H1 (cell line): Measurements from ENCODE around the gene TFF3. TPM values are rescaled to one million over a fixed set of nuclear protein-coding genes. Genes with fewer than 3 reads are reported as not detected.

Source experiments
- CTCF ChIA-PET: fragments of 300-600 bp; sonication (Branson Sonifier 250); formaldehyde crosslinking; loops from one replicate; lab custom pipeline; 2021; ENCODE audit not compliant: partially characterized antibody; lab: Charles Lee
- POLR2A ChIA-PET: fragments of 300-600 bp; sonication (Branson Sonifier 250); formaldehyde crosslinking; loops from one replicate; lab custom pipeline; 2021; ENCODE audit warnings: inconsistent platforms; ENCODE audit not compliant: partially characterized antibody; lab: Charles Lee
- DNase-seq, 2 experiments: peaks; one replicate each; pipeline versions ENCODE4 v3.0.0 to v3.0.0-alpha.2; 2010 to 2022; ENCODE audit warnings: low spot score in 2 of 2, low read depth in 1 of 2, mixed read lengths in 1 of 2
- FAIRE-seq: peaks from 2 replicates; lab custom pipeline; 2011; peaks lifted over from hg19 to GRCh38; lab: Jason Lieb, UNC
- H2AFZ ChIP-seq: 2 replicates; pipeline ENCODE4 v1.8.1; 2012; ENCODE audit warnings: low read length, inconsistent platforms
- H2AK5ac ChIP-seq: 2 replicates; pipeline ENCODE4 v1.6.1; 2013; ENCODE audit warnings: low read depth, low read length
- H2BK120ac ChIP-seq: replicated peaks from 2 replicates; pipeline ENCODE3; 2013; ENCODE audit warnings: low read depth, low read length, inconsistent platforms
- H2BK12ac ChIP-seq: 2 replicates; pipeline ENCODE4 v1.6.1; 2013; ENCODE audit warnings: low read depth, low read length
- H2BK15ac ChIP-seq: 2 replicates; pipeline ENCODE4 v1.6.1; 2013; ENCODE audit warnings: low read length
- H2BK20ac ChIP-seq: 2 replicates; pipeline ENCODE4 v1.6.1; 2013; ENCODE audit warnings: low read length
- H2BK5ac ChIP-seq: 2 replicates; pipeline ENCODE4 v1.6.1; 2013; ENCODE audit warnings: low read depth, low read length
- H3K14ac ChIP-seq: 2 replicates; pipeline ENCODE4 v1.6.1; 2013; ENCODE audit warnings: inconsistent platforms; ENCODE audit not compliant: insufficient read length
- H3K18ac ChIP-seq: 2 replicates; pipeline ENCODE4 v1.6.1; 2013; ENCODE audit warnings: low read length; ENCODE audit errors: extremely low read depth
- H3K23ac ChIP-seq: 2 replicates; pipeline ENCODE4 v1.6.1; 2013; ENCODE audit warnings: inconsistent platforms; ENCODE audit not compliant: insufficient read length
- H3K23me2 ChIP-seq: 2 replicates; pipeline ENCODE4 v1.6.1; 2013; ENCODE audit warnings: low read depth, low read length
- H3K27ac ChIP-seq: 2 replicates; pipeline ENCODE4 v1.6.1; 2011; ENCODE audit warnings: low read depth, low read length, inconsistent platforms
- H3K27me3 ChIP-seq, 4 experiments: replicated peaks in 1 of 4; 1 replicate in 1 of 4; 2 replicates in 3 of 4; pipeline versions ENCODE4 v1.6.1 to v1.8.1; 2011 to 2013; ENCODE audit warnings: low read length in 3 of 4, mild to moderate bottlenecking in 3 of 4, inconsistent platforms in 2 of 4, mixed read lengths in 2 of 4, moderate library complexity in 1 of 4; ENCODE audit not compliant: control insufficient read depth in 3 of 4, insufficient read depth in 3 of 4; ENCODE audit errors: extremely low read depth in 1 of 4
- H3K36me3 ChIP-seq, 4 experiments: 2 replicates each; pipeline versions ENCODE4 v1.6.1 to v1.8.1; 2011 to 2013; ENCODE audit warnings: mild to moderate bottlenecking in 4 of 4, low read length in 3 of 4, moderate library complexity in 2 of 4, control low read depth in 1 of 4, inconsistent platforms in 1 of 4; ENCODE audit not compliant: insufficient read depth in 4 of 4, control insufficient read depth in 2 of 4
- H3K4ac ChIP-seq: replicated peaks from 2 replicates; pipeline ENCODE3; 2013; ENCODE audit warnings: low read length, low read depth, mixed read lengths, inconsistent platforms; ENCODE audit not compliant: insufficient read length
- H3K4me1 ChIP-seq, 4 experiments: replicated peaks in 1 of 4; 1 replicate in 1 of 4; 2 replicates in 3 of 4; pipeline versions ENCODE4 v1.6.1 to v1.8.1; 2011 to 2013; ENCODE audit warnings: low read length in 3 of 4, inconsistent platforms in 2 of 4, mixed read lengths in 1 of 4; ENCODE audit not compliant: insufficient read depth in 4 of 4, control insufficient read depth in 3 of 4
- H3K4me2 ChIP-seq, 2 experiments: 2 replicates each; pipeline versions ENCODE4 v1.6.1 to v1.8.1; 2011 to 2013; ENCODE audit warnings: low read depth in 2 of 2, low read length in 2 of 2, control low read depth in 1 of 2, inconsistent platforms in 1 of 2, mild to moderate bottlenecking in 1 of 2; ENCODE audit not compliant: insufficient read depth in 1 of 2
- H3K4me3 ChIP-seq, 4 experiments: fragments of 200-600, 300-600 bp in 1 of 4; sonication (generic), shearing (Covaris generic), sonication (Bioruptor Twin) in 1 of 4; 2 replicates each; pipeline versions ENCODE4 v1.5.1 to v1.8.1; 2011 to 2016; ENCODE audit warnings: low read length in 4 of 4, low read depth in 3 of 4, control low read depth in 2 of 4, inconsistent platforms in 2 of 4, mild to moderate bottlenecking in 2 of 4, mixed read lengths in 1 of 4, moderate library complexity in 1 of 4; ENCODE audit not compliant: insufficient read depth in 2 of 4; ENCODE audit errors: extremely low read depth in 1 of 4
- H3K56ac ChIP-seq: replicated peaks from 2 replicates; pipeline ENCODE3; 2013; ENCODE audit warnings: low read depth, mild to moderate bottlenecking, mixed read lengths, low read length, inconsistent platforms; ENCODE audit not compliant: insufficient read length
- H3K79me1 ChIP-seq: 2 replicates; pipeline ENCODE4 v1.6.1; 2013; ENCODE audit warnings: low read depth, low read length, control low read depth
- H3K79me2 ChIP-seq, 2 experiments: 2 replicates each; pipeline versions ENCODE4 v1.6.1 to v1.8.1; 2012 to 2013; ENCODE audit warnings: low read length in 2 of 2, mild to moderate bottlenecking in 2 of 2, inconsistent platforms in 1 of 2; ENCODE audit not compliant: insufficient read depth in 2 of 2, control insufficient read depth in 1 of 2
- H3K9ac ChIP-seq, 4 experiments: replicated peaks in 1 of 4; 1 replicate in 1 of 4; 2 replicates in 3 of 4; pipeline versions ENCODE4 v1.6.1 to v1.8.1; 2011 to 2013; ENCODE audit warnings: low read depth in 3 of 4, low read length in 3 of 4, control low read depth in 2 of 4, mild to moderate bottlenecking in 2 of 4, moderate library complexity in 2 of 4, inconsistent platforms in 1 of 4; ENCODE audit errors: extremely low read depth in 1 of 4
- H3K9me3 ChIP-seq, 2 experiments: 2 replicates each; pipeline versions ENCODE4 v1.6.1 to v1.8.1; 2012 to 2013; ENCODE audit warnings: mild to moderate bottlenecking in 2 of 2, moderate library complexity in 2 of 2, control low read depth in 1 of 2, inconsistent platforms in 1 of 2, low read depth in 1 of 2, low read length in 1 of 2, mixed read lengths in 1 of 2; ENCODE audit not compliant: insufficient read depth in 2 of 2
- H4K20me1 ChIP-seq, 2 experiments: replicated peaks in 1 of 2; 2 replicates each; pipeline versions ENCODE3 to v1.8.1; 2011 to 2013; ENCODE audit warnings: inconsistent platforms in 2 of 2, low read length in 2 of 2, mild to moderate bottlenecking in 1 of 2; ENCODE audit not compliant: insufficient read depth in 2 of 2, control insufficient read depth in 1 of 2
- H4K5ac ChIP-seq: 2 replicates; pipeline ENCODE4 v1.6.1; 2013; ENCODE audit warnings: low read length, low read depth, mixed read lengths, inconsistent platforms; ENCODE audit not compliant: insufficient read length
- H4K8ac ChIP-seq: 2 replicates; pipeline ENCODE4 v1.8.0; 2013; ENCODE audit warnings: mild to moderate bottlenecking, moderate library complexity, low read length, inconsistent platforms; ENCODE audit not compliant: insufficient read depth; ENCODE audit errors: extremely low read depth
- H4K91ac ChIP-seq: replicated peaks from 2 replicates; pipeline ENCODE3; 2013; ENCODE audit warnings: low read length, mixed read lengths, inconsistent platforms; ENCODE audit not compliant: insufficient read length
- ATF2 ChIP-seq: IDR thresholded peaks from 2 replicates; pipeline ENCODE4 v1.6.1; 2012; ENCODE audit warnings: low read length, inconsistent platforms
- EGR1 ChIP-seq: IDR thresholded peaks from 2 replicates; pipeline ENCODE4 v1.6.1; 2011; ENCODE audit warnings: low read depth, low read length, borderline replicate concordance
- EZH2 ChIP-seq: fragments of 200-600 bp; sonication (generic); IDR thresholded peaks from 2 replicates; pipeline ENCODE4 v1.7.1; 2012; ENCODE audit warnings: low read depth, mild to moderate bottlenecking, moderate library complexity, low read length, inconsistent platforms; ENCODE audit not compliant: severe bottlenecking
- HDAC2 ChIP-seq, 2 experiments: fragments of 300-600 bp in 1 of 2; sonication (generic) in 1 of 2; IDR thresholded peaks; 2 replicates each; pipeline ENCODE4 v1.6.1; 2011 to 2012; ENCODE audit warnings: low read depth in 2 of 2, low read length in 2 of 2, mild to moderate bottlenecking in 2 of 2, moderate library complexity in 2 of 2, borderline replicate concordance in 1 of 2, inconsistent platforms in 1 of 2
- HDAC6 ChIP-seq: IDR thresholded peaks from one replicate; pipeline ENCODE4 v1.7.1; 2012; ENCODE audit warnings: low read depth, mild to moderate bottlenecking, inconsistent platforms, low read length, moderate library complexity
- MAX ChIP-seq: IDR thresholded peaks from 2 replicates; pipeline ENCODE4 v1.6.1; 2012; ENCODE audit warnings: inconsistent platforms
- PHF8 ChIP-seq: fragments of 200-600 bp; sonication (generic); conservative IDR thresholded peaks from 2 replicates; pipeline ENCODE4 v1.7.1; 2012; ENCODE audit warnings: low read depth, mild to moderate bottlenecking, inconsistent platforms, low read length, moderate library complexity
- POLR2AphosphoS5 ChIP-seq: IDR thresholded peaks from 2 replicates; pipeline ENCODE4 v1.6.1; 2011; ENCODE audit warnings: low read depth, low read length
- SAP30 ChIP-seq: fragments of 300-600 bp; sonication (generic); IDR thresholded peaks from 2 replicates; pipeline ENCODE4 v1.7.1; 2012; ENCODE audit warnings: low read length, moderate library complexity, mild to moderate bottlenecking, inconsistent platforms; ENCODE audit not compliant: insufficient read depth, insufficient replicate concordance
- SRF ChIP-seq: IDR thresholded peaks from 2 replicates; pipeline ENCODE4 v1.6.1; 2011; ENCODE audit warnings: mild to moderate bottlenecking, low read depth, low read length, moderate library complexity
- TCF12 ChIP-seq: IDR thresholded peaks from 2 replicates; pipeline ENCODE4 v1.6.1; 2011; ENCODE audit warnings: low read depth, mild to moderate bottlenecking, low read length
- YY1 ChIP-seq: IDR thresholded peaks from 2 replicates; pipeline ENCODE4 v1.6.1; 2011; ENCODE audit warnings: low read depth, mild to moderate bottlenecking, low read length
- WGBS, 2 experiments: shearing (Covaris generic) in 1 of 2; methylation state at CpG; one replicate each; pipeline versions ENCODE4 v1.1.6 to v1.1.7; 2013 to 2015; ENCODE audit warnings: low lambda C conversion rate in 2 of 2, mixed read lengths in 2 of 2, inconsistent platforms in 1 of 2, low coverage in 1 of 2, missing lambda C conversion rate in 1 of 2; ENCODE audit not compliant: insufficient replicate concordance in 2 of 2, insufficient coverage in 1 of 2, insufficient read length in 1 of 2; ENCODE audit errors: extremely low coverage in 1 of 2, missing lambda C conversion rate in 1 of 2; 5-methylcytosine and 5-hydroxymethylcytosine counted together
- polyA plus RNA-seq, 7 experiments: library from polyadenylated mRNA; depleted of rRNA in 3 of 7; stranded (reverse) in 5 of 7; unstranded in 2 of 7; fragments of >200 nt in 5 of 7; fragments of 200-250 nt in 2 of 7; gene quantifications; 1 replicate in 5 of 7; 2 replicates in 1 of 7; 4 replicates in 1 of 7; pipeline versions ENCODE4 v1.2.1 to v1.2.3, GENCODE V29; 2011 to 2013; ENCODE audit warnings: missing spikeins in 2 of 7, mixed read lengths in 2 of 7
- total RNA-seq: library from RNA; stranded (reverse); fragmentation: NEBNext Ultra II Directional; extraction: Animal tissue kit (Norgen Biotek cat#: 25700); gene quantifications from 2 replicates; pipeline ENCODE4 v1.2.1, GENCODE V29; 2021

The TFF3 gene
- total and polyA plus RNA-seq, 2 of the 8 experiments (the other 6 are each of a cell fraction or from before 2014, with no cell fraction given), result 1.7 to 6.7 TPM

GRCh38 chr21:42305707-42306147, 9.5 kb downstream of the TFF3 start:
- no peak overlapping the region for H3K27ac ChIP-seq
- H2BK15ac ChIP-seq, result no peak overlapping the region
- H3K79me2 ChIP-seq, result no peaks in the 10 kb centered on the region
- peaks cover 0 to 3% (median under 1%) of the 10 kb centered on the region in 4 experiments; a peak in 4 of 7 replicates for H3K4me1 ChIP-seq
- 91% methylated on average over 26 of the region's 33 CpGs; no CpG with 5 or more reads in 1 of the 2 experiments for WGBS, 2 experiments
- no peaks in the 10 kb centered on the region; the same call in 1 of the 2 replicates for H3K23me2 ChIP-seq
- H3K56ac ChIP-seq, result no peak overlapping the region
- H2AK5ac ChIP-seq, result no peak overlapping the region
- no peak overlapping the region for H2BK12ac ChIP-seq
- ChIA-PET POLR2A (no interaction called here), CTCF (no interaction called here)
- H3K36me3 ChIP-seq, result no peaks in the 10 kb centered on the region
- no peak overlapping the region for H4K8ac ChIP-seq
- H3K9ac ChIP-seq, result no peak overlapping the region
- H3K18ac ChIP-seq, result no peak overlapping the region
- H3K4me2 ChIP-seq, result no peak overlapping the region
- H3K4ac ChIP-seq, result no peak overlapping the region
- H3K23ac ChIP-seq, result no peak overlapping the region
- DNase-seq (no peak), FAIRE-seq (no peak)
- no peak overlapping the region for H2AFZ ChIP-seq
- H2BK120ac ChIP-seq, result no peak overlapping the region
- no peak overlapping the region for H2BK20ac ChIP-seq
- no peak overlapping the region for H3K14ac ChIP-seq
- H3K27me3 ChIP-seq, result peaks cover 0 to 7% (median 3%) of the 10 kb centered on the region in 4 experiments; a peak in 1 of 7 replicates
- no peaks in the 10 kb centered on the region for H3K9me3 ChIP-seq
- H2BK5ac ChIP-seq, result no peak overlapping the region
- no peaks in the 10 kb centered on the region for H3K79me1 ChIP-seq
- no peaks in the 10 kb centered on the region for H4K20me1 ChIP-seq
- H3K4me3 ChIP-seq, result no peak overlapping the region
- no peak overlapping the region for H4K91ac ChIP-seq
- H4K5ac ChIP-seq, result no peak overlapping the region
- TF ChIP-seq PHF8 (no peak), HDAC6 (no peak), MAX (no peak), ATF2 (no peak), EZH2 (no peak), EGR1 (no peak), YY1 (no peak), HDAC2 (IDR thresholded peaks at IDR 0.05; ENCODE audit: borderline replicate concordance in 1 of 2, low read depth in 2 of 2, low read length in 2 of 2) (no peak), SRF (no peak), POLR2AphosphoS5 (no peak), SAP30 (no peak), TCF12 (no peak)
